GM18951 (cell line): Measurements from ENCODE around the gene PPP1R2B.

Source experiments
- POLR2A ChIP-seq: IDR thresholded peaks from 4 replicates; pipeline ENCODE4 v1.6.1; 2011; ENCODE audit warnings: mild to moderate bottlenecking; ENCODE audit not compliant: insufficient read length, insufficient read depth; ENCODE audit errors: extremely low read depth
- in situ Hi-C: fragments of 300-500 bp; cut with MboI; formaldehyde crosslinking; loops from one replicate; pipeline ENCODE4 v1.12.0; 2022; ENCODE audit warnings: low sequenced_read_pairs, mixed read lengths, inconsistent platforms; ENCODE audit not compliant: unreplicated experiment

The PPP1R2B gene

DNA sequence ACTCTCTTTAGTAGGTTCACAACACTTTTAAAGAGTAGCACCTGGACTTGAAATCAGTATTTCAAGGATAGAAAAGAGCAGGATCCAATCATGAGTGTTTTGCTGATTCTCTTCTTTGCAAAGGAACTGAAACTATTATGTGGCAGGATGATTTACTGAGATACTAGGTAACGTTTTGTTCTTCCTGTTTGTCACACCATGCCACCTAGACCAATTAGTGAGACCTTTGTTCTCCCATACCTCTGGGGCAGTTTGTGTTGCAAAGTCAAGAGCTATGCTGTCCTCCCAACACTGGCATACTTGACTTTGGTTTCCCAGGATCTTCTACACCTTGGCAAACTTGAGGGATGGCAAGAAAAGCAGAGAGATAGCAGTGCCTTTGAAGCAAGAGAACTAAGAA is 43.4 kb downstream of the PPP1R2B start:
- in situ Hi-C loops, result no loop called here
- no peak for TF ChIP-seq POLR2A

GRCh38 chr5:156896546-156896945 is 46.5 kb downstream of the PPP1R2B start:
- TF ChIP-seq POLR2A, result no peak

More at GRCh38 chr5:156896546-156896945, 46.5 kb downstream of the PPP1R2B start:
- in situ Hi-C loops, result no loop called here
